Measurements from ENCODE around the gene SMO.
"Not testable (repeated sequence)": the region's sequence is repeated elsewhere in the genome, so short reads cannot be mapped to it uniquely, and the experiment has no call there.

DNA sequence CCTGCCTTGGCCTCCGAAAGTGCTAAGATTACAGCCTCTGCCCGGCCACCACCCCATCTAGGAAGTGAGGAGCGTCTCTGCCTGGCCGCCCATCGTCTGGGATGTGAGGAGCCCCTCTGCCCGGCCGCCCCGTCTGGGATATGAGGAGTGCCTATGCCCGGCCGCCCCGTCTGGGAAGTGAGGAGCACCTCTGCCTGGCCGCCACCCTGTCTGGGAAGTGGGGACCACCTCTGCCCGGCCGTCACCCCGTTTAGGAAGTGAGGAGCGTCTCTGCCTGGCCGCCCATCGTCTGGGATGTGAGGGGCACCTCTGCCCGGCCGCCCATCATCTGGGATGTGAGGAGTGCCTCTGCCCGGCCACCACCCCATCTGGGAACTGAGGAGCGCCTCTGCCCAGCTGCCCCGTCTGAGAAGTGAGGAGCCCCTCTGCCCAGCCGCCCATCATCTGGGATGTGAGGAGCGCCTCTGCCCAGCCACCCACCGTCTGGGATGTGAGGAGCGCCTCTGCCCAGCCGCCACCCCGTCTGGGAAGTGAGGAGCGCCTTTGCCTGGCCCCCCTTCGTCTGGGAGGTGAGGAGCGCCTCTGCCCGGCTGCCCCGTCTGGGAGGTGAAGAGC lies 27.8 kb downstream of the SMO start:
- TF ChIP-seq, protein P1, sequence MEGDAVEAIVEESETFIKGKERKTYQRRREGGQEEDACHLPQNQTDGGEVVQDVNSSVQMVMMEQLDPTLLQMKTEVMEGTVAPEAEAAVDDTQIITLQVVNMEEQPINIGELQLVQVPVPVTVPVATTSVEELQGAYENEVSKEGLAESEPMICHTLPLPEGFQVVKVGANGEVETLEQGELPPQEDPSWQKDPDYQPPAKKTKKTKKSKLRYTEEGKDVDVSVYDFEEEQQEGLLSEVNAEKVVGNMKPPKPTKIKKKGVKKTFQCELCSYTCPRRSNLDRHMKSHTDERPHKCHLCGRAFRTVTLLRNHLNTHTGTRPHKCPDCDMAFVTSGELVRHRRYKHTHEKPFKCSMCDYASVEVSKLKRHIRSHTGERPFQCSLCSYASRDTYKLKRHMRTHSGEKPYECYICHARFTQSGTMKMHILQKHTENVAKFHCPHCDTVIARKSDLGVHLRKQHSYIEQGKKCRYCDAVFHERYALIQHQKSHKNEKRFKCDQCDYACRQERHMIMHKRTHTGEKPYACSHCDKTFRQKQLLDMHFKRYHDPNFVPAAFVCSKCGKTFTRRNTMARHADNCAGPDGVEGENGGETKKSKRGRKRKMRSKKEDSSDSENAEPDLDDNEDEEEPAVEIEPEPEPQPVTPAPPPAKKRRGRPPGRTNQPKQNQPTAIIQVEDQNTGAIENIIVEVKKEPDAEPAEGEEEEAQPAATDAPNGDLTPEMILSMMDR (conservative IDR thresholded peaks at IDR 0.05 in 1 of 2, IDR thresholded peaks at IDR 0.05 in 1 of 2; ENCODE audit: low read depth in 1 of 2, low read length in 2 of 2) = not testable (repeated sequence)
- not testable (repeated sequence) for TF ChIP-seq EZH2 (IDR thresholded peaks at IDR 0.05; ENCODE audit: low read length, missing control alignments)

All from fibroblast of lung (primary cell).